Upper lobe of left lung (tissue), 4 donors: ENCODE results near the gene CD6.

Experiments
- EP300 ChIP-seq, 4 donors: sonication (generic); formaldehyde crosslinking; IDR thresholded peaks; one replicate each; pipeline ENCODE4 v1.5.1; 2017; ENCODE audit warnings: antibody characterized with exemption in 4 of 4, control low read depth in 2 of 4
- POLR2A ChIP-seq, 4 donors: fragments of 450-650 bp; IDR thresholded peaks; one replicate each; pipeline ENCODE4 v1.5.1; 2016 to 2017; ENCODE audit warnings: antibody characterized with exemption in 4 of 4, mild to moderate bottlenecking in 2 of 4
- POLR2AphosphoS5 ChIP-seq, 2 donors: sonication (generic); formaldehyde crosslinking; IDR thresholded peaks; one replicate each; pipeline ENCODE4 v1.5.1; 2017; ENCODE audit warnings: antibody characterized with exemption in 2 of 2
- TF ChIP-seq, protein P1 (sequence below), 6 experiments: fragments of 450-650 bp in 4 of 6; fragments of 200-600 bp in 2 of 6; sonication (generic) in 2 of 6; IDR thresholded peaks; one replicate each; pipeline ENCODE4 v1.5.1; 2016 to 2019; ENCODE audit warnings: antibody characterized with exemption in 6 of 6

DNA sequence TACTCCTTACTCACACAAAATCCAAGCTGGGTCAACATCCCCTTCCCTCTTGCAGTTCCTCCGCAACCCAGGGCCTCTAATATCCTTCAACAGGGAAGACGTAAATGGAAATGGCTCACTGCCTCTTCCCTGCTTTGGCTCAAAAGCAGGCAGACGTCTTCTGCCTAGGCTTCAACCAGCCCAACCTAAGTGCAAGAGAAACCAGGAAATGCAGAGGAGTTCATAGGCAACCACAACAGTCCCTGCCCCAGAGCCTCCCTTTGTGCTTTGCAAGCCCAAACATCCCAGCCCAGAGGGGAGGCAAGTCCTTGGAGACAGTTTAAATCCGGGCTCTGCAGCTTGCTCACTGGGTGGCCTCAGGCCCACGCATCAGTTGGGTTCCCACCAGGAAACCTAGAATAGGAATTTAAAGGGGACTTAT, 33.3 kb downstream of the CD6 start:
- TF ChIP-seq, protein P1, sequence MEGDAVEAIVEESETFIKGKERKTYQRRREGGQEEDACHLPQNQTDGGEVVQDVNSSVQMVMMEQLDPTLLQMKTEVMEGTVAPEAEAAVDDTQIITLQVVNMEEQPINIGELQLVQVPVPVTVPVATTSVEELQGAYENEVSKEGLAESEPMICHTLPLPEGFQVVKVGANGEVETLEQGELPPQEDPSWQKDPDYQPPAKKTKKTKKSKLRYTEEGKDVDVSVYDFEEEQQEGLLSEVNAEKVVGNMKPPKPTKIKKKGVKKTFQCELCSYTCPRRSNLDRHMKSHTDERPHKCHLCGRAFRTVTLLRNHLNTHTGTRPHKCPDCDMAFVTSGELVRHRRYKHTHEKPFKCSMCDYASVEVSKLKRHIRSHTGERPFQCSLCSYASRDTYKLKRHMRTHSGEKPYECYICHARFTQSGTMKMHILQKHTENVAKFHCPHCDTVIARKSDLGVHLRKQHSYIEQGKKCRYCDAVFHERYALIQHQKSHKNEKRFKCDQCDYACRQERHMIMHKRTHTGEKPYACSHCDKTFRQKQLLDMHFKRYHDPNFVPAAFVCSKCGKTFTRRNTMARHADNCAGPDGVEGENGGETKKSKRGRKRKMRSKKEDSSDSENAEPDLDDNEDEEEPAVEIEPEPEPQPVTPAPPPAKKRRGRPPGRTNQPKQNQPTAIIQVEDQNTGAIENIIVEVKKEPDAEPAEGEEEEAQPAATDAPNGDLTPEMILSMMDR (IDR thresholded peaks at IDR 0.05) = no peak
- TF ChIP-seq POLR2A (IDR thresholded peaks at IDR 0.05) = no peak
- TF ChIP-seq EP300 (IDR thresholded peaks at IDR 0.05) = no peak
- no peak for TF ChIP-seq POLR2AphosphoS5 (IDR thresholded peaks at IDR 0.05)
